IMR-90 (cell line): ENCODE data around the gene APOBEC3B. TPM values are rescaled to one million over a fixed set of nuclear protein-coding genes. Genes with fewer than 3 reads are reported as not detected.

ENCODE experiments used
- ATAC-seq: fragments of 200-7000 bp; cut with Tn5 transposase; 2 replicates; pipeline ENCODE4 v1.9.1; 2020; ENCODE audit warnings: low read depth, mild to moderate bottlenecking, moderate library complexity
- BruUV-seq: library from RNA; stranded (reverse); fragments of 400-500 nt; replicated peaks from 2 replicates; lab custom pipeline; 2021; lab: Mats Ljungman, UMichigan
- CTCF ChIA-PET: fragments of 300-600 bp; formaldehyde crosslinking; extraction: SDS; loops from one replicate; lab custom pipeline; 2021; ENCODE audit warnings: antibody characterized with exemption; lab: Yijun Ruan, JAX
- POLR2A ChIA-PET: fragments of 300-600 bp; sonication (Branson Sonifier 250); formaldehyde crosslinking; loops from one replicate; lab custom pipeline; 2022; ENCODE audit warnings: antibody characterized with exemption; ENCODE audit not compliant: unreplicated experiment; lab: Charles Lee
- DNase-seq: peaks from one replicate; pipeline ENCODE4 v3.0.0; 2013
- H2AFZ ChIP-seq: replicated peaks from 2 replicates; pipeline ENCODE3; 2013; ENCODE audit warnings: low read length, mild to moderate bottlenecking; ENCODE audit not compliant: poor library complexity
- H2AK5ac ChIP-seq: 2 replicates; pipeline ENCODE4 v1.6.1; 2013; ENCODE audit warnings: low read depth, low read length, inconsistent platforms
- H2AK9ac ChIP-seq: replicated peaks from 2 replicates; pipeline ENCODE3; 2013; ENCODE audit warnings: mild to moderate bottlenecking, low read depth, low read length, moderate library complexity; ENCODE audit not compliant: poor library complexity
- H2BK120ac ChIP-seq: 2 replicates; pipeline ENCODE4 v1.6.1; 2013; ENCODE audit warnings: low read depth, low read length, inconsistent platforms
- H2BK15ac ChIP-seq: 3 replicates; pipeline ENCODE4 v1.6.1; 2013; ENCODE audit warnings: low read depth, low read length, inconsistent platforms
- H2BK20ac ChIP-seq: 2 replicates; pipeline ENCODE4 v1.6.1; 2013; ENCODE audit warnings: low read depth, mild to moderate bottlenecking, inconsistent platforms, low read length, moderate library complexity
- H2BK5ac ChIP-seq: 2 replicates; pipeline ENCODE4 v1.6.1; 2013; ENCODE audit warnings: mild to moderate bottlenecking, low read depth, low read length, inconsistent platforms; ENCODE audit not compliant: poor library complexity, severe bottlenecking
- H3K14ac ChIP-seq: replicated peaks from 2 replicates; pipeline ENCODE4 v1.6.1; 2013; ENCODE audit warnings: low read depth, low read length, inconsistent platforms
- H3K18ac ChIP-seq: 2 replicates; pipeline ENCODE4 v1.6.1; 2013; ENCODE audit warnings: low read depth, low read length, control low read depth
- H3K23ac ChIP-seq: 2 replicates; pipeline ENCODE4 v1.6.1; 2013; ENCODE audit warnings: low read depth, low read length, inconsistent platforms
- H3K27ac ChIP-seq: 2 replicates; pipeline ENCODE4 v1.5.1; 2013; ENCODE audit warnings: mild to moderate bottlenecking, control low read depth, low read length; ENCODE audit not compliant: insufficient read depth
- H3K27me3 ChIP-seq: 2 replicates; pipeline ENCODE4 v1.6.1; 2013; ENCODE audit warnings: low read length; ENCODE audit not compliant: control insufficient read depth, insufficient read depth
- H3K36me3 ChIP-seq: 2 replicates; pipeline ENCODE4 v1.6.1; 2013; ENCODE audit warnings: low read length, mixed read lengths; ENCODE audit not compliant: control insufficient read depth, insufficient read depth
- H3K4ac ChIP-seq: 2 replicates; pipeline ENCODE4 v1.6.1; 2013; ENCODE audit warnings: low read depth, low read length, inconsistent platforms
- H3K4me1 ChIP-seq: 2 replicates; pipeline ENCODE4 v1.6.1; 2013; ENCODE audit warnings: low read length, mixed read lengths; ENCODE audit not compliant: control insufficient read depth, insufficient read depth
- H3K4me2 ChIP-seq: 2 replicates; pipeline ENCODE4 v1.6.1; 2013; ENCODE audit warnings: low read depth, mild to moderate bottlenecking, control low read depth, low read length, moderate library complexity
- H3K4me3 ChIP-seq: 2 replicates; pipeline ENCODE4 v1.5.1; 2013; ENCODE audit warnings: low read depth, mild to moderate bottlenecking, control low read depth, low read length, moderate library complexity; ENCODE audit not compliant: insufficient read depth
- H3K56ac ChIP-seq: 2 replicates; pipeline ENCODE4 v1.6.1; 2013; ENCODE audit warnings: low read length, inconsistent platforms; ENCODE audit not compliant: insufficient read depth; ENCODE audit errors: extremely low read depth
- H3K79me1 ChIP-seq, 2 experiments: 2 replicates each; pipeline ENCODE4 v1.6.1; 2013; ENCODE audit warnings: low read length in 2 of 2, inconsistent platforms in 1 of 2, low read depth in 1 of 2
- H3K9ac ChIP-seq: 2 replicates; pipeline ENCODE4 v1.6.1; 2013; ENCODE audit warnings: low read depth, low read length, control low read depth
- H3K9me1 ChIP-seq: 2 replicates; pipeline ENCODE4 v1.6.1; 2013; ENCODE audit warnings: low read length, inconsistent platforms; ENCODE audit not compliant: insufficient read depth
- H3K9me3 ChIP-seq: 2 replicates; pipeline ENCODE4 v1.6.1; 2013; ENCODE audit warnings: low read length; ENCODE audit not compliant: control insufficient read depth, insufficient read depth
- H4K20me1 ChIP-seq: 2 replicates; pipeline ENCODE4 v1.6.1; 2013; ENCODE audit warnings: low read length, inconsistent platforms; ENCODE audit not compliant: insufficient read depth
- H4K5ac ChIP-seq: 2 replicates; pipeline ENCODE4 v1.6.1; 2013; ENCODE audit warnings: mild to moderate bottlenecking, low read depth, low read length, control low read depth
- H4K8ac ChIP-seq, 2 experiments: 2 replicates each; pipeline ENCODE4 v1.6.1; 2013; ENCODE audit warnings: low read depth in 2 of 2, low read length in 2 of 2, control low read depth in 1 of 2, inconsistent platforms in 1 of 2
- H4K91ac ChIP-seq: 2 replicates; pipeline ENCODE4 v1.6.1; 2013; ENCODE audit warnings: low read depth, low read length, inconsistent platforms; ENCODE audit not compliant: insufficient read depth
- BHLHE40 ChIP-seq: fragments of 150-350 bp; IDR thresholded peaks from 2 replicates; pipeline ENCODE4 v1.6.1; 2016; ENCODE audit warnings: mild to moderate bottlenecking, low read depth, low read length
- CEBPB ChIP-seq: IDR thresholded peaks from 2 replicates; pipeline ENCODE4 v1.6.1; 2012; ENCODE audit warnings: low read depth, low read length, improper control_type of control experiment
- CHD1 ChIP-seq: IDR thresholded peaks from 2 replicates; pipeline ENCODE4 v1.6.1; 2012; ENCODE audit warnings: low read depth, low read length, improper control_type of control experiment
- FOS ChIP-seq: fragments of 150-350 bp; IDR thresholded peaks from 2 replicates; pipeline ENCODE4 v1.6.1; 2016; ENCODE audit warnings: low read depth, low read length
- MAFK ChIP-seq: IDR thresholded peaks from 2 replicates; pipeline ENCODE4 v1.6.1; 2012; ENCODE audit warnings: low read depth, low read length, improper control_type of control experiment
- MAZ ChIP-seq: IDR thresholded peaks from 2 replicates; pipeline ENCODE4 v1.6.1; 2012; ENCODE audit warnings: low read depth, mild to moderate bottlenecking, low read length, improper control_type of control experiment, moderate library complexity, borderline replicate concordance
- POLR2A ChIP-seq: IDR thresholded peaks from 2 replicates; pipeline ENCODE4 v1.6.1; 2012; ENCODE audit warnings: mild to moderate bottlenecking, low read depth, low read length
- RAD21 ChIP-seq: IDR thresholded peaks from 2 replicates; pipeline ENCODE4 v1.6.1; 2012; ENCODE audit warnings: low read length, improper control_type of control experiment
- RCOR1 ChIP-seq: IDR thresholded peaks from 2 replicates; pipeline ENCODE4 v1.6.1; 2012; ENCODE audit warnings: mild to moderate bottlenecking, low read length, improper control_type of control experiment; ENCODE audit not compliant: insufficient replicate concordance
- RFX5 ChIP-seq: IDR thresholded peaks from 2 replicates; pipeline ENCODE4 v1.8.0; 2012; ENCODE audit warnings: low read depth, mild to moderate bottlenecking, low read length, moderate library complexity
- SMC3 ChIP-seq: fragments of 150-350 bp; IDR thresholded peaks from 2 replicates; pipeline ENCODE4 v1.6.1; 2016; ENCODE audit warnings: low read depth, mild to moderate bottlenecking, antibody characterized with exemption, low read length, moderate library complexity
- WGBS, 2 experiments: methylation state at CpG; one replicate each; pipeline versions ENCODE4 v1.1.5 to v1.1.7; 2013; ENCODE audit warnings: missing lambda C conversion rate in 2 of 2; ENCODE audit not compliant: insufficient read length in 1 of 2; ENCODE audit errors: extremely low coverage in 2 of 2; 5-methylcytosine and 5-hydroxymethylcytosine counted together
- dilution Hi-C: fragments of 300-500 bp; cut with HindIII; formaldehyde crosslinking; loops from one replicate; pipeline ENCODE4 v1.14.3; 2018; ENCODE audit warnings: low sequenced_read_pairs; ENCODE audit not compliant: unreplicated experiment
- in situ Hi-C: fragments of 300-500 bp; cut with MboI; formaldehyde crosslinking; loops from 3 replicates; pipeline ENCODE4 v1.14.3; 2019; ENCODE audit warnings: low sequenced_read_pairs, inconsistent platforms, mixed read lengths
- intact Hi-C: fragments of 100-400 bp; cut with micrococcal nuclease; formaldehyde crosslinking; loops from 2 replicates; pipeline ENCODE4 v1.10.0; 2022
- polyA plus RNA-seq, 3 experiments: library from polyadenylated mRNA; depleted of rRNA; stranded (reverse); fragments of >200 nt; gene quantifications; 2 replicates each; pipeline ENCODE4 v1.2.3, GENCODE V29; 2012; ENCODE audit warnings: low replicate concordance in 1 of 3
- total RNA-seq: library from RNA; depleted of rRNA; stranded (reverse); fragments of >200 nt; gene quantifications from 2 replicates; pipeline ENCODE4 v1.2.3, GENCODE V29; 2012
- TF ChIP-seq, protein P1 (sequence below): fragments of 150-350 bp; IDR thresholded peaks from 2 replicates; pipeline ENCODE4 v1.6.1; 2017; ENCODE audit warnings: mild to moderate bottlenecking, antibody characterized with exemption, low read length, low read depth
- TF ChIP-seq, protein P2 (sequence below): fragments of 150-350 bp; IDR thresholded peaks from 2 replicates; pipeline ENCODE4 v1.6.1; 2016; ENCODE audit warnings: low read depth, mild to moderate bottlenecking, low read length, moderate library complexity, borderline replicate concordance
- TF ChIP-seq, protein P3 (sequence below): conservative IDR thresholded peaks from 2 replicates; pipeline ENCODE4 v1.5.1; 2012; ENCODE audit warnings: mild to moderate bottlenecking, low read depth, low read length, improper control_type of control experiment

The APOBEC3B gene
- total and polyA plus RNA-seq, 2 of the 4 experiments (the other 2 are of a cell fraction): 17.6 to 34.2 TPM

DNA sequence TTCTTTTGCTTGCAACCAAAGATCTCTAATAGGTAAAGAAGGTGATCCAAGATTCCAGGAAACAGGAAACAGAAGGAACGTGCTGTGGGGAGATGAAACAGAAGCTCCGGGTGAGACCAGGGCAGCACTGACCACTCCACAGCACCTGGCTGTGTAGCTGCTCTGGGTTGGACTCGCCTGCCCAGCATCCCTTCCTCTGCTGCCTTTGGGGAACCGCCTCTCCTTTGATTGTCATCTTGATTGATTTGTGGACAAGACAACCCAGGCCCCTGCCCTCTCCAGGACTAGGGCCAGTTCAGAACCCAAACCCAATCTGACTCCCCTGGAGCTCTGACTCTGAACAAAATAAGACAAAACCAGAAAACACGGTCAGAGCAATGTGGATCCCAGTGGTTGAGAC lies 39.4 kb upstream of the APOBEC3B start:
- H3K4ac ChIP-seq: no peak overlapping the region
- no peak overlapping the region for H3K23ac ChIP-seq
- no peak overlapping the region for H4K8ac ChIP-seq
- TF ChIP-seq POLR2A (no peak), FOS (no peak), RCOR1 (no peak), CHD1 (no peak), SMC3 (no peak), RFX5 (no peak), BHLHE40 (no peak), MAZ (no peak), CEBPB (no peak), RAD21 (no peak), MAFK (no peak)
- TF ChIP-seq, protein P1, sequence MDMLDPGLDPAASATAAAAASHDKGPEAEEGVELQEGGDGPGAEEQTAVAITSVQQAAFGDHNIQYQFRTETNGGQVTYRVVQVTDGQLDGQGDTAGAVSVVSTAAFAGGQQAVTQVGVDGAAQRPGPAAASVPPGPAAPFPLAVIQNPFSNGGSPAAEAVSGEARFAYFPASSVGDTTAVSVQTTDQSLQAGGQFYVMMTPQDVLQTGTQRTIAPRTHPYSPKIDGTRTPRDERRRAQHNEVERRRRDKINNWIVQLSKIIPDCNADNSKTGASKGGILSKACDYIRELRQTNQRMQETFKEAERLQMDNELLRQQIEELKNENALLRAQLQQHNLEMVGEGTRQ: no peak
- TF ChIP-seq, protein P2, sequence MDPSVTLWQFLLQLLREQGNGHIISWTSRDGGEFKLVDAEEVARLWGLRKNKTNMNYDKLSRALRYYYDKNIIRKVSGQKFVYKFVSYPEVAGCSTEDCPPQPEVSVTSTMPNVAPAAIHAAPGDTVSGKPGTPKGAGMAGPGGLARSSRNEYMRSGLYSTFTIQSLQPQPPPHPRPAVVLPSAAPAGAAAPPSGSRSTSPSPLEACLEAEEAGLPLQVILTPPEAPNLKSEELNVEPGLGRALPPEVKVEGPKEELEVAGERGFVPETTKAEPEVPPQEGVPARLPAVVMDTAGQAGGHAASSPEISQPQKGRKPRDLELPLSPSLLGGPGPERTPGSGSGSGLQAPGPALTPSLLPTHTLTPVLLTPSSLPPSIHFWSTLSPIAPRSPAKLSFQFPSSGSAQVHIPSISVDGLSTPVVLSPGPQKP: no peak
- TF ChIP-seq, protein P3, sequence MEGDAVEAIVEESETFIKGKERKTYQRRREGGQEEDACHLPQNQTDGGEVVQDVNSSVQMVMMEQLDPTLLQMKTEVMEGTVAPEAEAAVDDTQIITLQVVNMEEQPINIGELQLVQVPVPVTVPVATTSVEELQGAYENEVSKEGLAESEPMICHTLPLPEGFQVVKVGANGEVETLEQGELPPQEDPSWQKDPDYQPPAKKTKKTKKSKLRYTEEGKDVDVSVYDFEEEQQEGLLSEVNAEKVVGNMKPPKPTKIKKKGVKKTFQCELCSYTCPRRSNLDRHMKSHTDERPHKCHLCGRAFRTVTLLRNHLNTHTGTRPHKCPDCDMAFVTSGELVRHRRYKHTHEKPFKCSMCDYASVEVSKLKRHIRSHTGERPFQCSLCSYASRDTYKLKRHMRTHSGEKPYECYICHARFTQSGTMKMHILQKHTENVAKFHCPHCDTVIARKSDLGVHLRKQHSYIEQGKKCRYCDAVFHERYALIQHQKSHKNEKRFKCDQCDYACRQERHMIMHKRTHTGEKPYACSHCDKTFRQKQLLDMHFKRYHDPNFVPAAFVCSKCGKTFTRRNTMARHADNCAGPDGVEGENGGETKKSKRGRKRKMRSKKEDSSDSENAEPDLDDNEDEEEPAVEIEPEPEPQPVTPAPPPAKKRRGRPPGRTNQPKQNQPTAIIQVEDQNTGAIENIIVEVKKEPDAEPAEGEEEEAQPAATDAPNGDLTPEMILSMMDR: no peak
- H3K9me3 ChIP-seq: 0 out of 2 replicates have a peak, but pooled peaks cover 2% of the 10 kb centered on the region
- ChIA-PET CTCF (no interaction called here), POLR2A (no interaction called here)
- no peaks in the 10 kb centered on the region for H4K20me1 ChIP-seq
- intact Hi-C loops: no loop called here
- no peak overlapping the region for H4K91ac ChIP-seq
- H2AK9ac ChIP-seq: no peak overlapping the region
- ATAC-seq (no peak), DNase-seq (no peak)
- H3K14ac ChIP-seq: no peak overlapping the region
- in situ Hi-C loops: no loop called here
- no peak overlapping the region for H2BK120ac ChIP-seq
- H3K9ac ChIP-seq: no peak overlapping the region
- 67% methylated on average over 1 of the region's 5 CpGs; no CpG with 5 or more reads in 1 of the 2 experiments for WGBS, 2 experiments
- no peak overlapping the region for H2BK15ac ChIP-seq
- no peak overlapping the region for H3K56ac ChIP-seq
- no peak overlapping the region for H3K4me3 ChIP-seq
- BruUV-seq: no TSS peak
- H3K9me1 ChIP-seq: no peaks in the 10 kb centered on the region
- no peak overlapping the region for H2AK5ac ChIP-seq
- H3K79me1 ChIP-seq: no peaks in the 10 kb centered on the region
- dilution Hi-C loops: no loop called here
- no peak overlapping the region for H3K4me2 ChIP-seq
- H2AFZ ChIP-seq: no peak overlapping the region
- H3K4me1 ChIP-seq: no peaks in the 10 kb centered on the region
- peaks cover 69% of the 10 kb centered on the region for H3K27me3 ChIP-seq
- no peak overlapping the region for H2BK20ac ChIP-seq
- H2BK5ac ChIP-seq: no peak overlapping the region
- H4K5ac ChIP-seq: no peak overlapping the region
- H3K27ac ChIP-seq: no peak overlapping the region
- no peaks in the 10 kb centered on the region for H3K36me3 ChIP-seq
- no peak overlapping the region for H3K18ac ChIP-seq
